ENCODE results near the gene MSANTD2. TPM values are rescaled to one million over a fixed set of nuclear protein-coding genes. Genes with fewer than 3 reads are reported as not detected.
A peak's percentile ranks its signal among the peaks of the same experiment; 100 is the strongest.

MSANTD2 gene
- total RNA-seq, 1 experiment from 2014 or later, result 32.6 TPM

GRCh38 chr11:124739479-124740276, 60.5 kb downstream of the MSANTD2 start, which contains the start of gene NRGN:
Gene NRGN (plus strand): TSS chr11:124739942. CDS start chr11:124740085, 143 bp downstream.
- Histone ChIP-seq H3K36me3 (ENCODE audit: low read depth, low read length) (no peaks in the 10 kb centered on the region), H3K27ac (ENCODE audit: low read length) (no peak within 1 kb of the TSS), H3K27me3 (ENCODE audit: low read length) (no peaks in the 10 kb centered on the region), H3K9me3 (ENCODE audit: low read length) (no peaks in the 10 kb centered on the region), H3K4me2 (ENCODE audit: low read length) (peak within 1 kb of the TSS; percentile 91), H3K9ac (ENCODE audit: low read length) (peak within 1 kb of the TSS; percentile 38), H3F3A (ENCODE audit: low read length, unreplicated experiment) (no peaks in the 10 kb centered on the region), H2AFZ (ENCODE audit: low read length) (peak within 1 kb of the TSS; percentile 93), H3K79me2 (ENCODE audit: low read length) (no peaks in the 10 kb centered on the region), H3K4me3 (ENCODE audit: low read length) (peak within 1 kb of the TSS; percentile 85), H4K20me1 (ENCODE audit: low read length) (no peaks in the 10 kb centered on the region), H3K4me1 (ENCODE audit: insufficient read depth, low read length) (peaks cover 18% of the 10 kb centered on the region), H3K9me2 (replicated peaks; ENCODE audit: low read length) (no peaks in the 10 kb centered on the region)
- ChIA-PET POLR2A (ENCODE audit: unreplicated experiment) (interaction anchor here (0.5 to 0.7 kb wide), 3 partner anchors 66 to 634 kb away, joined by 6 to 11 read pairs (median 6); partner anchors contain the start of gene SPA17), CTCF (interaction anchor here (0.6 to 1.4 kb wide), 2 partner anchors 14 to 71 kb away, joined by 3 to 5 read pairs; no protein-coding TSS in a partner anchor)
- DNase-seq (peak; percentile 97), ATAC-seq (peak; percentile 93)
- TF ChIP-seq EZH2phosphoT487 (IDR thresholded peaks at IDR 0.05; ENCODE audit: borderline replicate concordance, low read length) (no peak), EZH2 (IDR thresholded peaks at IDR 0.05; ENCODE audit: low read length, unreplicated experiment) (no peak)
- TF ChIP-seq, protein P1, sequence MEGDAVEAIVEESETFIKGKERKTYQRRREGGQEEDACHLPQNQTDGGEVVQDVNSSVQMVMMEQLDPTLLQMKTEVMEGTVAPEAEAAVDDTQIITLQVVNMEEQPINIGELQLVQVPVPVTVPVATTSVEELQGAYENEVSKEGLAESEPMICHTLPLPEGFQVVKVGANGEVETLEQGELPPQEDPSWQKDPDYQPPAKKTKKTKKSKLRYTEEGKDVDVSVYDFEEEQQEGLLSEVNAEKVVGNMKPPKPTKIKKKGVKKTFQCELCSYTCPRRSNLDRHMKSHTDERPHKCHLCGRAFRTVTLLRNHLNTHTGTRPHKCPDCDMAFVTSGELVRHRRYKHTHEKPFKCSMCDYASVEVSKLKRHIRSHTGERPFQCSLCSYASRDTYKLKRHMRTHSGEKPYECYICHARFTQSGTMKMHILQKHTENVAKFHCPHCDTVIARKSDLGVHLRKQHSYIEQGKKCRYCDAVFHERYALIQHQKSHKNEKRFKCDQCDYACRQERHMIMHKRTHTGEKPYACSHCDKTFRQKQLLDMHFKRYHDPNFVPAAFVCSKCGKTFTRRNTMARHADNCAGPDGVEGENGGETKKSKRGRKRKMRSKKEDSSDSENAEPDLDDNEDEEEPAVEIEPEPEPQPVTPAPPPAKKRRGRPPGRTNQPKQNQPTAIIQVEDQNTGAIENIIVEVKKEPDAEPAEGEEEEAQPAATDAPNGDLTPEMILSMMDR (conservative IDR thresholded peaks at IDR 0.05; ENCODE audit: low read depth, low read length), result no peak
- intact Hi-C loops (cut with micrococcal nuclease), result loop anchor here (1.0 to 10.0 kb wide), 2 partner anchors 55 to 70 kb away; no protein-coding TSS in a partner anchor
- BruUV-seq (replicated peaks), result no TSS peak

GRCh38 chr11:124738713-124739478, 61.3 kb downstream of the MSANTD2 start:
- POLR2A ChIA-PET (ENCODE audit: unreplicated experiment), result no interaction called here
- Histone ChIP-seq H3F3A (ENCODE audit: low read length, unreplicated experiment) (no peaks in the 10 kb centered on the region), H3K4me2 (ENCODE audit: low read length) (peak overlapping the region; percentile 91), H3K9me2 (replicated peaks; ENCODE audit: low read length) (no peaks in the 10 kb centered on the region), H3K4me1 (ENCODE audit: insufficient read depth, low read length) (peaks cover 18% of the 10 kb centered on the region), H3K36me3 (ENCODE audit: low read depth, low read length) (no peaks in the 10 kb centered on the region), H2AFZ (ENCODE audit: low read length) (peak overlapping the region; percentile 93), H3K27ac (ENCODE audit: low read length) (no peak overlapping the region), H3K9ac (ENCODE audit: low read length) (peak overlapping the region; percentile 6; the same call in 1 of the 2 replicates), H3K27me3 (ENCODE audit: low read length) (no peaks in the 10 kb centered on the region), H3K79me2 (ENCODE audit: low read length) (no peaks in the 10 kb centered on the region), H3K9me3 (ENCODE audit: low read length) (no peaks in the 10 kb centered on the region), H3K4me3 (ENCODE audit: low read length) (peak overlapping the region; percentile 85), H4K20me1 (ENCODE audit: low read length) (no peaks in the 10 kb centered on the region)
- ATAC-seq (no peak), DNase-seq (no peak)
- TF ChIP-seq, protein P1 (conservative IDR thresholded peaks at IDR 0.05; ENCODE audit: low read depth, low read length), result no peak
- TF ChIP-seq EZH2 (IDR thresholded peaks at IDR 0.05; ENCODE audit: low read length, unreplicated experiment), result no peak
- no peak for TF ChIP-seq EZH2phosphoT487 (IDR thresholded peaks at IDR 0.05; ENCODE audit: borderline replicate concordance, low read length)
- no TSS peak for BruUV-seq (replicated peaks)
- intact Hi-C loops (cut with micrococcal nuclease), result no loop called here
- CTCF ChIA-PET, result interaction anchor here (1.4 kb wide), 1 partner anchor 70 kb away, joined by 5 read pairs; no protein-coding TSS in a partner anchor

Data from PC-3 (cell line).